Activated naive CD4-positive, alpha-beta T cell treated with anti-CD3 and anti-CD28 coated beads, Interleukin-2, amount 50 U/mL, for 24 hours (primary cell): ENCODE measurements around the gene RRP15.

ENCODE experiments used
- H3K27ac Mint-ChIP-seq: one replicate; pipeline ENCODE4 v1.8.0; 2021; ENCODE audit warnings: mild to moderate bottlenecking, mixed read lengths
- H3K27me3 Mint-ChIP-seq: one replicate; pipeline ENCODE4 v1.8.0; 2021; ENCODE audit warnings: mixed read lengths
- H3K36me3 Mint-ChIP-seq: one replicate; pipeline ENCODE4 v1.8.0; 2021; ENCODE audit warnings: mixed read lengths
- H3K4me1 Mint-ChIP-seq: one replicate; pipeline ENCODE4 v1.8.0; 2021; ENCODE audit warnings: mixed read lengths
- H3K4me3 Mint-ChIP-seq: one replicate; pipeline ENCODE4 v1.8.0; 2021; ENCODE audit warnings: mild to moderate bottlenecking, mixed read lengths
- H3K9me3 Mint-ChIP-seq: one replicate; pipeline ENCODE4 v1.8.0; 2021; ENCODE audit warnings: mixed read lengths

The RRP15 gene

GRCh38 chr1:218274511-218274910 lies 10.6 kb upstream of the RRP15 start:
- Mint-ChIP-seq H3K27me3 (peaks cover 3% of the 10 kb centered on the region), H3K4me3 (no peak overlapping the region), H3K36me3 (no peaks in the 10 kb centered on the region), H3K27ac (no peak overlapping the region), H3K4me1 (no peaks in the 10 kb centered on the region), H3K9me3 (no peaks in the 10 kb centered on the region)

- Mint-ChIP-seq H3K36me3 (no peaks in the 10 kb centered on the region), H3K27ac (no peak overlapping the region), H3K9me3 (no peaks in the 10 kb centered on the region), H3K4me1 (no peaks in the 10 kb centered on the region), H3K4me3 (no peak overlapping the region), H3K27me3 (peaks cover 7% of the 10 kb centered on the region)
These were observed 9.3 kb upstream of the RRP15 start for GRCh38 chr1:218275823-218276222.

- no peak overlapping the region for H3K4me3 Mint-ChIP-seq
These were observed 3.8 kb upstream of the RRP15 start for GRCh38 chr1:218281285-218281684.

GRCh38 chr1:218284377-218284916 lies 646 bp upstream of the RRP15 start:
- Mint-ChIP-seq H3K4me1 (peaks cover 38% of the 10 kb centered on the region), H3K9me3 (no peaks in the 10 kb centered on the region), H3K27ac (peak overlapping the region; percentile 99), H3K27me3 (peaks cover 7% of the 10 kb centered on the region), H3K4me3 (peak overlapping the region; percentile 98), H3K36me3 (peaks cover 4% of the 10 kb centered on the region)

More at GRCh38 chr1:218281285-218281684, 3.8 kb upstream of the RRP15 start:
- Mint-ChIP-seq H3K36me3 (peaks cover 4% of the 10 kb centered on the region), H3K9me3 (no peaks in the 10 kb centered on the region), H3K27me3 (peaks cover 7% of the 10 kb centered on the region), H3K4me1 (peaks cover 13% of the 10 kb centered on the region), H3K27ac (no peak overlapping the region)

GRCh38 chr1:218292515-218292914 lies 7.4 kb downstream of the RRP15 start:
- no peak overlapping the region for H3K27ac Mint-ChIP-seq
- no peaks in the 10 kb centered on the region for H3K9me3 Mint-ChIP-seq
- no peaks in the 10 kb centered on the region for H3K27me3 Mint-ChIP-seq
- H3K4me1 Mint-ChIP-seq, result peaks cover 38% of the 10 kb centered on the region
- H3K4me3 Mint-ChIP-seq, result no peak overlapping the region
- peaks cover 5% of the 10 kb centered on the region for H3K36me3 Mint-ChIP-seq

GRCh38 chr1:218294546-218294945 lies 9.5 kb downstream of the RRP15 start:
- Mint-ChIP-seq H3K27ac (no peak overlapping the region), H3K9me3 (no peaks in the 10 kb centered on the region), H3K4me1 (peaks cover 31% of the 10 kb centered on the region), H3K4me3 (no peak overlapping the region), H3K27me3 (no peaks in the 10 kb centered on the region), H3K36me3 (peaks cover 5% of the 10 kb centered on the region)

- H3K4me3 Mint-ChIP-seq, result no peak overlapping the region
- no peaks in the 10 kb centered on the region for H3K27me3 Mint-ChIP-seq
- peaks cover 8% of the 10 kb centered on the region for H3K36me3 Mint-ChIP-seq
- H3K9me3 Mint-ChIP-seq, result no peaks in the 10 kb centered on the region
- H3K4me1 Mint-ChIP-seq, result peaks cover 34% of the 10 kb centered on the region
- no peak overlapping the region for H3K27ac Mint-ChIP-seq
These were observed 11.1 kb downstream of the RRP15 start for GRCh38 chr1:218296162-218296561.

GRCh38 chr1:218297461-218297860 lies 12.4 kb downstream of the RRP15 start:
- H3K27ac Mint-ChIP-seq, result no peak overlapping the region
- no peaks in the 10 kb centered on the region for H3K27me3 Mint-ChIP-seq
- H3K4me3 Mint-ChIP-seq, result no peak overlapping the region
- H3K9me3 Mint-ChIP-seq, result no peaks in the 10 kb centered on the region
- H3K4me1 Mint-ChIP-seq, result peaks cover 44% of the 10 kb centered on the region
- H3K36me3 Mint-ChIP-seq, result peaks cover 13% of the 10 kb centered on the region

- Mint-ChIP-seq H3K27me3 (no peaks in the 10 kb centered on the region), H3K27ac (no peak overlapping the region), H3K4me3 (no peak overlapping the region), H3K4me1 (peaks cover 42% of the 10 kb centered on the region), H3K36me3 (peaks cover 12% of the 10 kb centered on the region), H3K9me3 (no peaks in the 10 kb centered on the region)
These were observed 12.8 kb downstream of the RRP15 start for GRCh38 chr1:218297867-218298266.

- H3K4me3 Mint-ChIP-seq, result no peak overlapping the region
- peaks cover 12% of the 10 kb centered on the region for H3K36me3 Mint-ChIP-seq
- peaks cover 41% of the 10 kb centered on the region for H3K4me1 Mint-ChIP-seq
- H3K27ac Mint-ChIP-seq, result no peak overlapping the region
- no peaks in the 10 kb centered on the region for H3K27me3 Mint-ChIP-seq
- no peaks in the 10 kb centered on the region for H3K9me3 Mint-ChIP-seq
These were observed 13.3 kb downstream of the RRP15 start for GRCh38 chr1:218298398-218298797.

- H3K9me3 Mint-ChIP-seq, result no peaks in the 10 kb centered on the region
- peaks cover 41% of the 10 kb centered on the region for H3K4me1 Mint-ChIP-seq
- no peaks in the 10 kb centered on the region for H3K27me3 Mint-ChIP-seq
- H3K4me3 Mint-ChIP-seq, result no peak overlapping the region
- peaks cover 12% of the 10 kb centered on the region for H3K36me3 Mint-ChIP-seq
- no peak overlapping the region for H3K27ac Mint-ChIP-seq
These were observed 14.3 kb downstream of the RRP15 start for GRCh38 chr1:218299416-218299815.

- Mint-ChIP-seq H3K9me3 (no peaks in the 10 kb centered on the region), H3K4me1 (peaks cover 41% of the 10 kb centered on the region), H3K27me3 (no peaks in the 10 kb centered on the region), H3K4me3 (no peak overlapping the region), H3K27ac (no peak overlapping the region), H3K36me3 (peaks cover 12% of the 10 kb centered on the region)
These were observed 16.1 kb downstream of the RRP15 start for GRCh38 chr1:218301217-218301616.

GRCh38 chr1:218302155-218302554 lies 17.1 kb downstream of the RRP15 start:
- Mint-ChIP-seq H3K36me3 (peaks cover 8% of the 10 kb centered on the region), H3K4me3 (no peak overlapping the region), H3K4me1 (peaks cover 36% of the 10 kb centered on the region), H3K27me3 (no peaks in the 10 kb centered on the region), H3K9me3 (no peaks in the 10 kb centered on the region), H3K27ac (no peak overlapping the region)

- H3K27ac Mint-ChIP-seq, result no peak overlapping the region
- H3K4me3 Mint-ChIP-seq, result no peak overlapping the region
- H3K36me3 Mint-ChIP-seq, result peaks cover 10% of the 10 kb centered on the region
- H3K9me3 Mint-ChIP-seq, result no peaks in the 10 kb centered on the region
- H3K27me3 Mint-ChIP-seq, result no peaks in the 10 kb centered on the region
- H3K4me1 Mint-ChIP-seq, result peaks cover 28% of the 10 kb centered on the region
These were observed 18.2 kb downstream of the RRP15 start for GRCh38 chr1:218303176-218303879.

- Mint-ChIP-seq H3K27me3 (no peaks in the 10 kb centered on the region), H3K4me3 (no peak overlapping the region), H3K36me3 (peaks cover 12% of the 10 kb centered on the region), H3K27ac (no peak overlapping the region), H3K9me3 (no peaks in the 10 kb centered on the region), H3K4me1 (peaks cover 20% of the 10 kb centered on the region)
These were observed 19.4 kb downstream of the RRP15 start for GRCh38 chr1:218304281-218305039.

GRCh38 chr1:218305472-218306064 lies 20.5 kb downstream of the RRP15 start:
- H3K27ac Mint-ChIP-seq, result no peak overlapping the region
- peaks cover 14% of the 10 kb centered on the region for H3K4me1 Mint-ChIP-seq
- peaks cover 15% of the 10 kb centered on the region for H3K36me3 Mint-ChIP-seq
- H3K27me3 Mint-ChIP-seq, result no peaks in the 10 kb centered on the region
- no peak overlapping the region for H3K4me3 Mint-ChIP-seq
- no peaks in the 10 kb centered on the region for H3K9me3 Mint-ChIP-seq
